ENCODE measurements around the gene PRKN. TPM values are rescaled to one million over a fixed set of nuclear protein-coding genes. Genes with fewer than 3 reads are reported as not detected.

PRKN gene
- total and polyA plus RNA-seq, 8 donors = 0.82 to 7.2 (median 2.9) TPM

- TF ChIP-seq, protein P1, sequence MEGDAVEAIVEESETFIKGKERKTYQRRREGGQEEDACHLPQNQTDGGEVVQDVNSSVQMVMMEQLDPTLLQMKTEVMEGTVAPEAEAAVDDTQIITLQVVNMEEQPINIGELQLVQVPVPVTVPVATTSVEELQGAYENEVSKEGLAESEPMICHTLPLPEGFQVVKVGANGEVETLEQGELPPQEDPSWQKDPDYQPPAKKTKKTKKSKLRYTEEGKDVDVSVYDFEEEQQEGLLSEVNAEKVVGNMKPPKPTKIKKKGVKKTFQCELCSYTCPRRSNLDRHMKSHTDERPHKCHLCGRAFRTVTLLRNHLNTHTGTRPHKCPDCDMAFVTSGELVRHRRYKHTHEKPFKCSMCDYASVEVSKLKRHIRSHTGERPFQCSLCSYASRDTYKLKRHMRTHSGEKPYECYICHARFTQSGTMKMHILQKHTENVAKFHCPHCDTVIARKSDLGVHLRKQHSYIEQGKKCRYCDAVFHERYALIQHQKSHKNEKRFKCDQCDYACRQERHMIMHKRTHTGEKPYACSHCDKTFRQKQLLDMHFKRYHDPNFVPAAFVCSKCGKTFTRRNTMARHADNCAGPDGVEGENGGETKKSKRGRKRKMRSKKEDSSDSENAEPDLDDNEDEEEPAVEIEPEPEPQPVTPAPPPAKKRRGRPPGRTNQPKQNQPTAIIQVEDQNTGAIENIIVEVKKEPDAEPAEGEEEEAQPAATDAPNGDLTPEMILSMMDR (IDR thresholded peaks at IDR 0.05) = no peak
- ATAC-seq (peak in 3 of 4 donors; percentile 51 to 83 (median 57)), DNase-seq (no peak), FAIRE-seq (no peak)
- 19 to 23% methylated on average over 1 of the region's 1 CpG for WGBS, 2 donors
- intact Hi-C loops (cut with DNase I) = no loop called here
- Histone ChIP-seq H3K36me3 (no peaks in the 10 kb centered on the region), H3K4me1 (peaks cover 0 to 11% (median 0%) of the 10 kb centered on the region in 3 donors), H3K27me3 (no peaks in the 10 kb centered on the region), H3K9me3 (no peaks in the 10 kb centered on the region), H3K4me3 (no peak overlapping the region), H3K27ac (no peak overlapping the region)
Measured at GRCh38 chr6:162697872-162698403, 29.6 kb downstream of the PRKN start.

DNA sequence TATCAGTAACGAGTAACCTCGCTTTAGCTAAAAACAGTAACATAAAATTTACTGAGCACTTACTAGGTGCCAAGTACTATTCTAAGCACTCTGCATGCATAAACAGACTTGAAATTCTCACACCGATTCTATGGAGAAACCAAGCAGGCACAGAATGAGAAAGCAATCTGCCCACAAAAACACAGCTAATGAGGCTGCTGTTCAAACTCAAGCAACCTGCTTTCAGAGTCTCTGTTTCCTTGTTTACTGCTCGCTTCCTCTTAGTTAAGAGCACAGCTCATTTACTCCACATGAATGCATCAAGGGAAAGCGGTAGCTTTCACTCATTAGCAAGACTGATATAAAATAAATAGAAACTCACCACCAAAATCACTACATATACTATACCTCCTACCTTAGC is 37.4 kb downstream of the PRKN start:
- Histone ChIP-seq H3K27ac (no peak overlapping the region), H3K4me3 (no peak overlapping the region), H3K27me3 (no peaks in the 10 kb centered on the region), H3K9me3 (no peaks in the 10 kb centered on the region), H3K36me3 (no peaks in the 10 kb centered on the region), H3K4me1 (no peaks in the 10 kb centered on the region)
- FAIRE-seq (no peak), DNase-seq (no peak), ATAC-seq (no peak)
- WGBS, 2 donors = 73% methylated on average over 5 of the region's 5 CpGs
- TF ChIP-seq, protein P1 (IDR thresholded peaks at IDR 0.05) = no peak
- intact Hi-C loops (cut with DNase I) = no loop called here

- no peak for DNase-seq
- Histone ChIP-seq H3K4me3 (no peak overlapping the region), H3K27ac (no peak overlapping the region), H3K27me3 (no peaks in the 10 kb centered on the region), H3K36me3 (no peaks in the 10 kb centered on the region), H3K4me1 (no peaks in the 10 kb centered on the region), H3K9me3 (no peaks in the 10 kb centered on the region)
- intact Hi-C loops (cut with DNase I) = no loop called here
- TF ChIP-seq, protein P1 (IDR thresholded peaks at IDR 0.05) = no peak
- ATAC-seq = no peak
- WGBS, 2 donors = 82% methylated on average over 3 of the region's 3 CpGs
- no peak for FAIRE-seq
Measured at GRCh38 chr6:162688751-162689345, 38.7 kb downstream of the PRKN start.

DNA sequence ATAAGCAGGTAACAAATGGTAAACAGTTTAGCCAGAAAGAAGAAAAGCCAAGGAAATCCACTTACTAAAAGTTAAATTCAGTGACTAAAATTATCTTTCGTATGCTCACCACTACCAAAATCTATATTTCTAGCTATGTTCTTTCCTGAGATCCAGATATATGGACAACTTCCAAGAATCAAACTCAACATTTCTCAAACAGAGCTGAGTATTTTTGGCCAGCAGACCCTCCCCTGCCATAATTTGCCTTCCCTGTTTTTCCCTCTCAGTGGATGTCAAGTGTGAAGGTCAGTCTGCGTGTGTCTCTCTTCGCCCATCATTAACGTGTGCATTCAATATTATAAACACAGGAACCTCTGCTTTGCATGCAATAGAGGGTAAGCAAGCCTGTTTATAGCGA is 42.0 kb downstream of the PRKN start:
- no peaks in the 10 kb centered on the region for H3K27me3 ChIP-seq
- WGBS, 2 donors = 86 to 88% methylated on average over 5 of the region's 5 CpGs
- FAIRE-seq (no peak), DNase-seq (no peak), ATAC-seq (no peak)
- no peak overlapping the region for H3K4me3 ChIP-seq
- H3K9me3 ChIP-seq = no peaks in the 10 kb centered on the region
- H3K4me1 ChIP-seq = no peaks in the 10 kb centered on the region
- TF ChIP-seq, protein P1 (IDR thresholded peaks at IDR 0.05) = no peak
- no peak overlapping the region for H3K27ac ChIP-seq
- no peaks in the 10 kb centered on the region for H3K36me3 ChIP-seq
- intact Hi-C loops (cut with DNase I) = no loop called here

- 93 to 94% methylated on average over 3 of the region's 3 CpGs for WGBS, 2 donors
- Histone ChIP-seq H3K27ac (no peak overlapping the region), H3K4me3 (no peak overlapping the region), H3K4me1 (no peaks in the 10 kb centered on the region), H3K36me3 (no peaks in the 10 kb centered on the region), H3K9me3 (no peaks in the 10 kb centered on the region), H3K27me3 (no peaks in the 10 kb centered on the region)
- intact Hi-C loops (cut with DNase I) = no loop called here
- no peak for ATAC-seq
- TF ChIP-seq, protein P1 (IDR thresholded peaks at IDR 0.05) = no peak
- no peak for FAIRE-seq
- no peak for DNase-seq
Measured at GRCh38 chr6:162684961-162685360, 42.6 kb downstream of the PRKN start.

Measured in pancreas (tissue), 10 donors.